ENCODE results near the gene REC8.
A peak's percentile ranks its signal among the peaks of the same experiment; 100 is the strongest.

REC8 gene

DNA sequence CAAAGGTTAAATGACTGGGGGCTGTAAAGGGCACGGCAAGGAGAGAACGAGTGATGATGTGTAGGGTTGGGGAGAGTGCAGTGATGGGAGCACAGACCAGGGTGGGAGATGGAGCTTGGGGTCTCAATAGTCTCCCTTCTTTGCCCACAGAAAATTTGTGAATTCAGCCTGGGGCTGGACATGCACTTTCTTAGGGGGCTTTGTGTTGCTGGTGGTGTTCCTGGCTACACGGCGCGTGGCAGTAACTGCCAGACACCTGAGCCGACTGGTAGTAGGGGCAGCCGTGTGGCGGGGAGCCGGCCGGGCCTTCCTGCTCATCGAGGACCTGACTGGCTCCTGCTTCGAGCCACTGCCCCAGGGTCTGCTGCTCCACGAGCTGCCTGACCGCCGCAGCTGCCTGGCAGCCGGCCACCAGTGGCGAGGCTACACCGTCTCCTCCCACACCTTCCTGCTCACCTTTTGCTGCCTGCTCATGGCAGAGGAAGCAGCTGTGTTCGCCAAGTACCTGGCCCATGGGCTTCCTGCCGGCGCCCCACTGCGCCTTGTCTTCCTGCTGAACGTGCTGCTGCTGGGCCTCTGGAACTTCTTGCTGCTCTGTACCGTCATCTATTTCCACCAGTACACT lies 39.7 kb upstream of the REC8 start:
- H3K9ac ChIP-seq (ENCODE audit: low read depth, low read length), result no peak overlapping the region
- H3K4me2 ChIP-seq (ENCODE audit: low read length), result no peak overlapping the region

DNA sequence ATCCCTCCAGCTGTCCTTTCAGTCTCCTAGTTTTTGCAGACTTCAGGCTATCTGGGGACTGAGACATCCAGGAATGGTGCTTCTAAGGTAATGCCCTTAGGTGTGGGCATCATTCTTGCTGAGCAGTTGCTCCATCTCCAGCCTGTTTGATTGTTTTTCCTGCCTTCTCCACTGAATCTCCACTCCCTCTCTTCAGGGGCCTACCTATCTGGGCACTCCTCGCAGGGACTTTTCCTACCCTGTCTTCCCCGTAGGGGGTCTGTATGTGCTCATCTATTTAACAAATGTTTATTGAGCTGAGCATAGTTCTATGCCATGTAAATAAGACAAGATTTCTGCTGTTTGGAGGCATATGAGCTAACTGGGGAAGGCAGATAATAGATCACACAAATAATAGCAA lies 38.9 kb upstream of the REC8 start:
- Histone ChIP-seq H3K27me3 (ENCODE audit: control insufficient read depth, insufficient read depth, low read length) (no peaks in the 10 kb centered on the region), H3K4me3 (ENCODE audit: low read length) (no peak overlapping the region), H3K4me1 (ENCODE audit: control insufficient read depth, insufficient read depth, low read length) (peaks cover 33% of the 10 kb centered on the region), H3K9ac (ENCODE audit: low read depth, low read length) (no peak overlapping the region), H3K4me2 (ENCODE audit: low read length) (no peak overlapping the region), H3K36me3 (ENCODE audit: insufficient read depth, low read length) (peaks cover 8% of the 10 kb centered on the region), H3K9me3 (replicated peaks; ENCODE audit: low read length) (no peaks in the 10 kb centered on the region)

More for the DNA sequence above, 39.7 kb upstream of the REC8 start:
- peaks cover 33% of the 10 kb centered on the region for H3K4me1 ChIP-seq (ENCODE audit: control insufficient read depth, insufficient read depth, low read length)
- H3K36me3 ChIP-seq (ENCODE audit: insufficient read depth, low read length), result no peaks in the 10 kb centered on the region
- H3K4me3 ChIP-seq (ENCODE audit: low read length), result no peak overlapping the region
- no peaks in the 10 kb centered on the region for H3K27me3 ChIP-seq (ENCODE audit: control insufficient read depth, insufficient read depth, low read length)
- H3K9me3 ChIP-seq (replicated peaks; ENCODE audit: low read length), result no peaks in the 10 kb centered on the region

DNA sequence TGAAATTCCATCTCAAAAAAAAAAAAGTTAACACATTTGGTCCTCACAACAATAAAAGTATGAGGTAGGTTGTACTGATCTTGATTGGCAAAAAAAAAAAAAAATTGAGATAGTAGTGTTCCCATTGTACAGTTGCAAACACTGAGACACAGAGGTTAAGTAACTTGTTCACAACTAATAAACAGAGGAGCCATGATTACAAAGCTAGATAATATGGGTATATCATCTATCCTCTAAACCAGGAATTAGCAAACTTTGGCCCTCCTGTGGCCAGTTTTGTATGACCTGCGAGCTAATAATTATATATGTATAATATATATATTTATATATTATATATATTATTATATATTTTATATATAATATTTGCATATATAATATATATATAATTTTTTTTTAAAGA lies 38.1 kb upstream of the REC8 start:
- Histone ChIP-seq H3K36me3 (ENCODE audit: insufficient read depth, low read length) (peaks cover 15% of the 10 kb centered on the region), H3K4me1 (ENCODE audit: control insufficient read depth, insufficient read depth, low read length) (peaks cover 33% of the 10 kb centered on the region), H3K4me2 (ENCODE audit: low read length) (no peak overlapping the region), H3K9ac (ENCODE audit: low read depth, low read length) (no peak overlapping the region), H3K4me3 (ENCODE audit: low read length) (no peak overlapping the region), H3K9me3 (replicated peaks; ENCODE audit: low read length) (no peaks in the 10 kb centered on the region), H3K27me3 (ENCODE audit: control insufficient read depth, insufficient read depth, low read length) (no peaks in the 10 kb centered on the region)

DNA sequence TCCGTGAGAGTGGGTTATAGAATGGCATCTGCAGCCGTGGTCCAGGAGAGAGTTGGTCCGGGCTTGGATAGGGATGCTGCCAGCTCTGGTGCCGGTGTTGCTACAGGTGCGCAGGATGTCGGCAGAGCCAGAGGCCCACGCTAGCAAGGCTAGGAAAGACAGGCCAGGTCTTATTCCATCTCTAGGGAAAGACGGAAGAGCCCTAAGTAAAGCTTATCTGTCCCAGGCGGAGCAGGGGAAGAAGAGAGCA lies 36.4 kb upstream of the REC8 start:
- H3K27me3 ChIP-seq (ENCODE audit: control insufficient read depth, insufficient read depth, low read length), result no peaks in the 10 kb centered on the region
- peak overlapping the region; percentile 80 for H3K4me3 ChIP-seq (ENCODE audit: low read length)
- peaks cover 38% of the 10 kb centered on the region for H3K4me1 ChIP-seq (ENCODE audit: control insufficient read depth, insufficient read depth, low read length)
- peaks cover 26% of the 10 kb centered on the region for H3K36me3 ChIP-seq (ENCODE audit: insufficient read depth, low read length)
- no peaks in the 10 kb centered on the region for H3K9me3 ChIP-seq (replicated peaks; ENCODE audit: low read length)
- H3K4me2 ChIP-seq (ENCODE audit: low read length), result peak overlapping the region; percentile 91
- H3K9ac ChIP-seq (ENCODE audit: low read depth, low read length), result peak overlapping the region; percentile 92

DNA sequence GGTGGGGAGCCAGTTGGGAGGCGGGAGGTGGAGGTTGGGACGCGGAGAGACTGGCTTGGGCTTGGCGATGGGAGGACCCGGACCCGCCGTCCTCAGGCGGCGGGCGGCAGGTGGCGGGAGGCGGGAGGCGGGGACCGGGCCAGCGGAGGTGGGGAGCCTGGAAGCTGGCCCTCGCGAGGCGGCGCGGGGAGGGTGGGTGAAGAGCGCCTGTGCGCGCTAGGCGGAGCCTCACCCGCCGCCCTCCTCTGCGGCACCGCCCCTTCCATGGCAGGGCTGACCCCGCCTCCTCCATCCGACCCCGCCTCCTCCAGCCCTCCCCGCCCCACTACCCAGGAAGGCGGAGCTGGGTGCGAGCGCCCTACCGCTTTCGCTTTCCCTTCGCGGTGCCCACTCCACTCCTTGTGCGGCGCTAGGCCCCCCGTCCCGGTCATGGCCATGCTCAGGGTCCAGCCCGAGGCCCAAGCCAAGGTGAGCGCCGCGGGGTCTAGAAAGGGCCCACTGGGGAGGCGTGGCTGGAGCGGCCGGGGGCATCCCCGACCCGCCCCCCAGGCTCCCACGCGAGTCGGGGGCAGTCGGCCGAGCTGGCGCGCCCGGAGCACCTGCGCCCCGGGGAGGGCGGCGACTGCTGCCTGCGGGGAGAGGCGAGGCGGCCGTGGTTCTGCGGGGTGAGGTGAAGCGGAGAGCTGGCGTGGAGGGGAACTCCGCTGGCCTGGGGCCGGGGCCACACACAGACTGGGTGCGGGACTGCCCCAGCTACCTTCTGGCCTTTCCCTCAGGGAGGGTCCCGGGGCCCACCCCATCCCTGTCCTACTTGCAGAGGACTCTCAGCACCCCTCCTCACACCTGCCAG lies 35.8 kb upstream of the REC8 start, which contains the start of gene PSME1:
PSME1 (plus strand) TSS at position 361 of the 850 bp plus-strand sequence; CDS start at position 430, 69 bp downstream.
- Histone ChIP-seq H3K36me3 (ENCODE audit: insufficient read depth, low read length) (peaks cover 26% of the 10 kb centered on the region), H3K4me2 (ENCODE audit: low read length) (peak within 1 kb of the TSS; percentile 91), H3K27me3 (ENCODE audit: control insufficient read depth, insufficient read depth, low read length) (no peaks in the 10 kb centered on the region), H3K4me1 (ENCODE audit: control insufficient read depth, insufficient read depth, low read length) (peaks cover 32% of the 10 kb centered on the region), H3K9me3 (replicated peaks; ENCODE audit: low read length) (no peaks in the 10 kb centered on the region), H3K4me3 (ENCODE audit: low read length) (peak within 1 kb of the TSS; percentile 80), H3K9ac (ENCODE audit: low read depth, low read length) (peak within 1 kb of the TSS; percentile 92)

DNA sequence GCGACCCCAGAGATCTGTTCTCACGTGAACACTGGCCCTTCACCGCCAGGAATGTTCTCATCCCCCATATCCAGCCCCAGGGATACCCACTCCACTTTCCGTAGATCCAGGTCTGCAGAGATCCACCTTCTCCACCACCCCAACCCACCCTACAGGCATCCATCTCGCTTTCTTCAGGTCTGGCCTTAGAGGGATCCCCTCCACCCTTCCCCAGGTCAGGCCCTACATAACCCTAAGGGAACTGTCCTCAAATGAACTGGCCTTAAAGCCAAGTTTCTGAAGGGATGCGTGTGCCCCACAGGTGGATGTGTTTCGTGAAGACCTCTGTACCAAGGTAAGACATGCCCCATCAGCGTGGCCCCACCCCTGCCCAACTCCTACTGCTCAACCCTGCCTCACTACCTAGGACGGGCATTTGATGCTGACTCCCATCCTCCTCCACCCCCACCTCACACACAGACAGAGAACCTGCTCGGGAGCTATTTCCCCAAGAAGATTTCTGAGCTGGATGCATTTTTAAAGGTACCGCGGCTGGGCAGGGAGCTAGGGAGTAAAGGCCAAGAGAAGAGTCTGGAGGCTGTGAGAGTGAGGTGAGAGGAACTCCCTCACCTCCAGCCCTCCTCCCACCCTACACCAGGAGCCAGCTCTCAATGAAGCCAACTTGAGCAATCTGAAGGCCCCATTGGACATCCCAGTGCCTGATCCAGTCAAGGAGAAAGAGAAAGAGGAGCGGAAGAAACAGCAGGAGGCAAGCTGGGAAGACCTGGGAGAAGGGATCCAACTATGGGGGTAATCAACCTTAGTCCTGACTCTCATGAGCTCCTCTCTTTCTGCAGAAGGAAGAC lies 35.0 kb upstream of the REC8 start:
- H3K4me1 ChIP-seq (ENCODE audit: control insufficient read depth, insufficient read depth, low read length), result peaks cover 28% of the 10 kb centered on the region

DNA sequence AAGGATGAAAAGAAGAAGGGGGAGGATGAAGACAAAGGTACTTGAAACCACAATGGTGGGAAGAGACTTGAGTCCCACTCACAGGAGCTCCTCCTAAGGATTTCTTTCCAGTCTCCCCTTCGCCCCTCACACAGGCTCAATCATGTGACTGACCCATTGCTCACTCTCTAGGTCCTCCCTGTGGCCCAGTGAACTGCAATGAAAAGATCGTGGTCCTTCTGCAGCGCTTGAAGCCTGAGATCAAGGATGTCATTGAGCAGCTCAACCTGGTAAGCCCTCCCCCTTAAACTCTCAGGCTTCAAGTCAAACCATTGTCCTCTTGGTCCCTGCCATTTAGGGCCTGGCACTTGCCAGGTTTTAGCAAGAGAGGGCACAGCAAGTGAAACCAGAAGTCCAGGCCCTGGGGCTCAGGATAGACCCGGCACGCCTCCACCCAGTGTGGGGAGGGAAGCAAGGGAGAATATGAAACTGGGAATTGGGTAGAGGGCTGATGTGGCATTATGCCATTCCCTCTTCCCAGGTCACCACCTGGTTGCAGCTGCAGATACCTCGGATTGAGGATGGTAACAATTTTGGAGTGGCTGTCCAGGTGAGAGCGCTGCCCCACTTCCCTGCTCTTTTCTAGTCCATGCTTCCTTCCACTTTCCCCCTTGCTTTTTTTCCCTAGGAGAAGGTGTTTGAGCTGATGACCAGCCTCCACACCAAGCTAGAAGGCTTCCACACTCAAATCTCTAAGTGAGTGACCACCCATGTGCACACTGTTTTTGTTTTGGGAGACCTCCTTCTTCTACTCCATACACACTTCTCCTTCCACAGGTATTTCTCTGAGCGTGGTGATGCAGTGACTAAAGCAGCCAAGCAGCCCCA lies 34.1 kb upstream of the REC8 start:
- Histone ChIP-seq H3K9me3 (replicated peaks; ENCODE audit: low read length) (no peaks in the 10 kb centered on the region), H3K4me3 (ENCODE audit: low read length) (no peak overlapping the region), H3K4me1 (ENCODE audit: control insufficient read depth, insufficient read depth, low read length) (peaks cover 24% of the 10 kb centered on the region), H3K4me2 (ENCODE audit: low read length) (no peak overlapping the region), H3K36me3 (ENCODE audit: insufficient read depth, low read length) (peaks cover 26% of the 10 kb centered on the region), H3K9ac (ENCODE audit: low read depth, low read length) (no peak overlapping the region), H3K27me3 (ENCODE audit: control insufficient read depth, insufficient read depth, low read length) (no peaks in the 10 kb centered on the region)

More for the DNA sequence above, 35.0 kb upstream of the REC8 start:
- Histone ChIP-seq H3K4me3 (ENCODE audit: low read length) (peak overlapping the region; percentile 80), H3K9me3 (replicated peaks; ENCODE audit: low read length) (no peaks in the 10 kb centered on the region), H3K9ac (ENCODE audit: low read depth, low read length) (peak overlapping the region; percentile 92), H3K27me3 (ENCODE audit: control insufficient read depth, insufficient read depth, low read length) (no peaks in the 10 kb centered on the region), H3K4me2 (ENCODE audit: low read length) (peak overlapping the region; percentile 91), H3K36me3 (ENCODE audit: insufficient read depth, low read length) (peaks cover 26% of the 10 kb centered on the region)

DNA sequence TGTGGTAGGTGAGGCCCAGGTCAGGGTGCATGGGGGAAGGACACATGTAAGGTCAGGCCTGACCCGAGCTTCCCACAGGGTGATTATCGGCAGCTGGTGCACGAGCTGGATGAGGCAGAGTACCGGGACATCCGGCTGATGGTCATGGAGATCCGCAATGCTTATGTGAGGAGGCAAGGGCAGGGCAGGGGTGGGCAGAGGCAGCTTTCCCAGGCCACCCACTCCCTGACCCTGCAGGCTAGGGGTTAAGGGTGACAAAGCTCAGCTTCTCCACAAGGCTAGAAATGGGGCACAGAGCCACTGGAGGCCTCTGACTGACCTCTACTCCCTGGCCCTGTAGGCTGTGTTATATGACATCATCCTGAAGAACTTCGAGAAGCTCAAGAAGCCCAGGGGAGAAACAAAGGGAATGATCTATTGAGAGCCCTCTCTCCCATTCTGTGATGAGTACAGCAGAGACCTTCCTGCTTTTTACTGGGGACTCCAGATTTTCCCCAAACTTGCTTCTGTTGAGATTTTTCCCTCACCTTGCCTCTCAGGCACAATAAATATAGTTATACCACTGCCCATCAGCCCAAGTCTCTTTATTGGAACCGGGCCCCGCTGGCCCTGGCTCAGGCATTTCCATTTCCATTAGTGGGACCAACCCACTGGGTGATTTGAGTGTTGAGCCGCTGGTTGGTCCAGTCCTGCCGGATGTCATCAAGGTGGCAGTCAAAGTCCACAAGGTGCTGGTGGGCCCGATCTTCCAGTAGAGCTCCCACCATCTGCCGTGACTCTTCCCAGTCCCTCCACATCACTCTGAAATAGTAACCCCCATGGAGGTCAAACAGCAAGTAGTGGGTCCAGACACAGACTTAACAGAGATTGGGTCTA lies 33.2 kb upstream of the REC8 start:
- H3K36me3 ChIP-seq (ENCODE audit: insufficient read depth, low read length), result peaks cover 26% of the 10 kb centered on the region
- no peak overlapping the region for H3K4me2 ChIP-seq (ENCODE audit: low read length)
- H3K4me1 ChIP-seq (ENCODE audit: control insufficient read depth, insufficient read depth, low read length), result peaks cover 30% of the 10 kb centered on the region
- no peak overlapping the region for H3K4me3 ChIP-seq (ENCODE audit: low read length)
- H3K9ac ChIP-seq (ENCODE audit: low read depth, low read length), result no peak overlapping the region
- H3K27me3 ChIP-seq (ENCODE audit: control insufficient read depth, insufficient read depth, low read length), result no peaks in the 10 kb centered on the region
- no peaks in the 10 kb centered on the region for H3K9me3 ChIP-seq (replicated peaks; ENCODE audit: low read length)

DNA sequence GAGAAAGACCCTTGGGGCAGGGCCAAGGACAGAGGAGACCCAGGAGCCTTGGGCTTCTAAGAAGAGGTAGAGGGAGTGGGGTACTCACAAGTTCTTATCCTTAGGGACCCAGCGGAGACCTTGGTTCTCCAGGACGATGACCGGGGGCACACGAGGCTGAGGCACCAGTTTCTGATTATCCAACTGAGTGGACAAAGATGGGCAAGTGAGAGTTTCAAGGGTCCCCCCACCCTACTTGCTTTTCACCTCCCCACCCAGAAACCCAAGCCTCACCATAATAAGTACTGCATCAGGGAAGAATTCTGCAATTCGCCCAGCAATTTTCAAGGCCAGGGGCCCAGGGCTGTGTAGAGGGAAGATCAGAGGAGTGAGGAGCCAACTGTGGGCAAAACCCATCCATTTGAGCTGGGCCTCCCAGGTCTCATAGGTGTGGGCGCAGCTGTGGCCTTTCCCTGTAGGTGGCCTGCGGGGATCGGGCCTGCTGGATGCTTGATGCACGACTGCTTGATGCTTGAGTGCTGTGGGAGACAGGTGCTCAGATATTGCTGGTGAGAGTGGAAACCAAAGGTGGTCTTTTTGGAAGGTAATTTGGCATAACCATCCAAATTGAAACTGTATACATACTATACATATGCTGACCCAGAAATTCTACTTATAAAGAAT lies 32.5 kb upstream of the REC8 start:
- Histone ChIP-seq H3K4me1 (ENCODE audit: control insufficient read depth, insufficient read depth, low read length) (peaks cover 35% of the 10 kb centered on the region), H3K36me3 (ENCODE audit: insufficient read depth, low read length) (peaks cover 32% of the 10 kb centered on the region), H3K27me3 (ENCODE audit: control insufficient read depth, insufficient read depth, low read length) (no peaks in the 10 kb centered on the region), H3K4me2 (ENCODE audit: low read length) (peak overlapping the region; percentile 87), H3K9me3 (replicated peaks; ENCODE audit: low read length) (no peaks in the 10 kb centered on the region), H3K4me3 (ENCODE audit: low read length) (no peak overlapping the region), H3K9ac (ENCODE audit: low read depth, low read length) (no peak overlapping the region)
